SU-DHL-6 (cell line): Measurements from ENCODE around the gene TLR2.

ENCODE experiments used
- H2AFZ ChIP-seq: fragments of 200-600 bp; sonication (generic); 2 replicates; pipeline ENCODE4 v1.6.1; 2014; ENCODE audit warnings: low read depth, mild to moderate bottlenecking, moderate library complexity, mixed read lengths, antibody characterized with exemption, low read length; ENCODE audit not compliant: severe bottlenecking
- H3F3A ChIP-seq: fragments of 200-600 bp; shearing (Covaris generic); 2 replicates; pipeline ENCODE4 v1.6.0; 2016; ENCODE audit warnings: antibody characterized with exemption, mild to moderate bottlenecking; ENCODE audit not compliant: insufficient read depth
- H3K27ac ChIP-seq: fragments of 200-600 bp; sonication (generic); 2 replicates; pipeline ENCODE4 v1.5.1; 2016; ENCODE audit warnings: low read depth, mild to moderate bottlenecking, low read length, moderate library complexity, mixed read lengths
- H3K27me3 ChIP-seq: fragments of 200-600 bp; sonication (generic), shearing (Covaris generic); 2 replicates; pipeline ENCODE4 v1.6.0; 2014; ENCODE audit warnings: mild to moderate bottlenecking, low read length
- H3K36me3 ChIP-seq: fragments of 200-600 bp; sonication (generic); 2 replicates; pipeline ENCODE4 v1.6.1; 2014; ENCODE audit warnings: mild to moderate bottlenecking, low read length, mixed read lengths
- H3K4me2 ChIP-seq: fragments of 300-600, 200-600 bp; shearing (Covaris generic), sonication (generic); 2 replicates; pipeline ENCODE4 v1.6.0; 2014; ENCODE audit warnings: low read length, low read depth, mild to moderate bottlenecking; ENCODE audit not compliant: poor library complexity, severe bottlenecking
- H3K4me3 ChIP-seq: fragments of 200-600 bp; sonication (generic); 2 replicates; pipeline ENCODE4 v1.5.1; 2014; ENCODE audit warnings: antibody characterized with exemption, low read length, mild to moderate bottlenecking, mixed read lengths; ENCODE audit not compliant: insufficient read depth, poor library complexity, severe bottlenecking
- H3K79me2 ChIP-seq: fragments of 200-600 bp; sonication (generic); 2 replicates; pipeline ENCODE4 v1.6.1; 2014; ENCODE audit warnings: mild to moderate bottlenecking, low read length, moderate library complexity; ENCODE audit not compliant: insufficient read depth
- H3K9ac ChIP-seq: fragments of 200-600 bp; sonication (generic); 2 replicates; pipeline ENCODE4 v1.7.0; 2014; ENCODE audit warnings: mild to moderate bottlenecking, low read length
- H3K9me2 ChIP-seq: fragments of 200-600 bp; sonication (generic); replicated peaks from 2 replicates; pipeline ENCODE4 v1.6.1; 2014; ENCODE audit warnings: low read length; ENCODE audit not compliant: insufficient read depth
- H3K9me3 ChIP-seq: fragments of 200-600 bp; sonication (generic); 2 replicates; pipeline ENCODE4 v1.6.1; 2014; ENCODE audit warnings: low read length, mixed read lengths; ENCODE audit not compliant: insufficient read depth
- H4K20me1 ChIP-seq: fragments of 200-600 bp; sonication (generic); 2 replicates; pipeline ENCODE4 v1.6.1; 2014; ENCODE audit warnings: low read depth, mild to moderate bottlenecking, antibody characterized with exemption, low read length, moderate library complexity, mixed read lengths
- EZH2phosphoT487 ChIP-seq: fragments of 200-600 bp; sonication (generic), shearing (Covaris generic); conservative IDR thresholded peaks from 2 replicates; pipeline ENCODE4 v1.6.1; 2018; ENCODE audit warnings: mild to moderate bottlenecking, antibody characterized with exemption, low read length, moderate library complexity, mixed read lengths
- TF ChIP-seq, protein P1 (sequence below): fragments of 200-600 bp; sonication (generic); IDR thresholded peaks from one replicate; pipeline ENCODE4 v1.5.1; 2017; ENCODE audit warnings: antibody characterized with exemption, mild to moderate bottlenecking, low read length, moderate library complexity; ENCODE audit not compliant: insufficient read depth, poor library complexity, severe bottlenecking

Gene TLR2, protein sequence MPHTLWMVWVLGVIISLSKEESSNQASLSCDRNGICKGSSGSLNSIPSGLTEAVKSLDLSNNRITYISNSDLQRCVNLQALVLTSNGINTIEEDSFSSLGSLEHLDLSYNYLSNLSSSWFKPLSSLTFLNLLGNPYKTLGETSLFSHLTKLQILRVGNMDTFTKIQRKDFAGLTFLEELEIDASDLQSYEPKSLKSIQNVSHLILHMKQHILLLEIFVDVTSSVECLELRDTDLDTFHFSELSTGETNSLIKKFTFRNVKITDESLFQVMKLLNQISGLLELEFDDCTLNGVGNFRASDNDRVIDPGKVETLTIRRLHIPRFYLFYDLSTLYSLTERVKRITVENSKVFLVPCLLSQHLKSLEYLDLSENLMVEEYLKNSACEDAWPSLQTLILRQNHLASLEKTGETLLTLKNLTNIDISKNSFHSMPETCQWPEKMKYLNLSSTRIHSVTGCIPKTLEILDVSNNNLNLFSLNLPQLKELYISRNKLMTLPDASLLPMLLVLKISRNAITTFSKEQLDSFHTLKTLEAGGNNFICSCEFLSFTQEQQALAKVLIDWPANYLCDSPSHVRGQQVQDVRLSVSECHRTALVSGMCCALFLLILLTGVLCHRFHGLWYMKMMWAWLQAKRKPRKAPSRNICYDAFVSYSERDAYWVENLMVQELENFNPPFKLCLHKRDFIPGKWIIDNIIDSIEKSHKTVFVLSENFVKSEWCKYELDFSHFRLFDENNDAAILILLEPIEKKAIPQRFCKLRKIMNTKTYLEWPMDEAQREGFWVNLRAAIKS

DNA sequence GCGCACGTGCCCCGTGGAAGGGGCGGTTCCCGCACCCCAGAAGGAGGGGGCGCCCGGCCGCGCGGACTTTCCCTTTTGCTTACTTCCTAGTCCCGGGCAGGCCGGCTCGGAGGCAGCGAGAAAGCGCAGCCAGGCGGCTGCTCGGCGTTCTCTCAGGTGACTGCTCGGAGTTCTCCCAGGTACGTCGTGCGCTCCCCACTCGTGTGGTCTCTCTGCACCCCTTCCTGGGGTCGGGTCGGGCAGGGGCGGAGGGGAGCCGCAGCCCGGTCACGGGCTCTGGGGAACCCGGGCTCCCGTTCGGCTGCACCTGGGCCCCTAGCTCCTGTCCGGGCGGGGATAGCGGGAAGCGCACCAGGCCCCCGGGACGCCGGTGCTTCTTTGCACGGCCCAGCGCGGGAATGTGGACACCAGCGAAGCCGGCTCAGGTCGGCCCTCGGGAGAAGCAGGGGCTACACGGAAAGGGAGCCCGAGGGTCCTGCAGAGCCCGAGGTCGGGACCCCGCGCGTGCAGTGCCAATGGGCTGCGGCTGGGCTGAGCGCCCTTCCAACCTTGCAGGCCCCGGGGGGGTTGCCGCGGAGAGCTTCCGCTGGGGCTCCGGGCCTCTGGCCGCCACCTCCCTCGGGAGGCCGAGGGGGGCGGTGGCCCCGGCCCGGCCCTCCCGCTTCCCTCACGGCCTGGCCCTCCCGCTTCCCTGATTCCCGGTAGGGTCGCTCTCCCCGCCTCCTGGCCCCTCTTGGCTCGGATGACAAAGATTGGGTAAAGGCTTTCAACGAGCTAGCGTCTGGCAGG, at the start of gene TLR2:
TSS of gene TLR2 (plus strand) at position 99 of the 789 bp plus-strand sequence. CDS start 18,628 bp downstream, outside the sequence.
- H2AFZ ChIP-seq = no peak within 1 kb of the TSS
- peaks cover 19% of the 10 kb centered on the region; the same call in 1 of the 2 replicates for H3K9me3 ChIP-seq
- H3K9me2 ChIP-seq = no peaks in the 10 kb centered on the region
- no peaks in the 10 kb centered on the region for H4K20me1 ChIP-seq
- no peak within 1 kb of the TSS for H3K4me3 ChIP-seq
- no peaks in the 10 kb centered on the region for H3K27me3 ChIP-seq
- no peaks in the 10 kb centered on the region for H3K36me3 ChIP-seq
- H3K27ac ChIP-seq = no peak within 1 kb of the TSS
- no peak for TF ChIP-seq EZH2phosphoT487
- TF ChIP-seq, protein P1, sequence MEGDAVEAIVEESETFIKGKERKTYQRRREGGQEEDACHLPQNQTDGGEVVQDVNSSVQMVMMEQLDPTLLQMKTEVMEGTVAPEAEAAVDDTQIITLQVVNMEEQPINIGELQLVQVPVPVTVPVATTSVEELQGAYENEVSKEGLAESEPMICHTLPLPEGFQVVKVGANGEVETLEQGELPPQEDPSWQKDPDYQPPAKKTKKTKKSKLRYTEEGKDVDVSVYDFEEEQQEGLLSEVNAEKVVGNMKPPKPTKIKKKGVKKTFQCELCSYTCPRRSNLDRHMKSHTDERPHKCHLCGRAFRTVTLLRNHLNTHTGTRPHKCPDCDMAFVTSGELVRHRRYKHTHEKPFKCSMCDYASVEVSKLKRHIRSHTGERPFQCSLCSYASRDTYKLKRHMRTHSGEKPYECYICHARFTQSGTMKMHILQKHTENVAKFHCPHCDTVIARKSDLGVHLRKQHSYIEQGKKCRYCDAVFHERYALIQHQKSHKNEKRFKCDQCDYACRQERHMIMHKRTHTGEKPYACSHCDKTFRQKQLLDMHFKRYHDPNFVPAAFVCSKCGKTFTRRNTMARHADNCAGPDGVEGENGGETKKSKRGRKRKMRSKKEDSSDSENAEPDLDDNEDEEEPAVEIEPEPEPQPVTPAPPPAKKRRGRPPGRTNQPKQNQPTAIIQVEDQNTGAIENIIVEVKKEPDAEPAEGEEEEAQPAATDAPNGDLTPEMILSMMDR = no peak
- H3K9ac ChIP-seq = no peak within 1 kb of the TSS
- no peaks in the 10 kb centered on the region for H3K79me2 ChIP-seq
- no peak within 1 kb of the TSS for H3K4me2 ChIP-seq
- H3F3A ChIP-seq = no peaks in the 10 kb centered on the region

DNA sequence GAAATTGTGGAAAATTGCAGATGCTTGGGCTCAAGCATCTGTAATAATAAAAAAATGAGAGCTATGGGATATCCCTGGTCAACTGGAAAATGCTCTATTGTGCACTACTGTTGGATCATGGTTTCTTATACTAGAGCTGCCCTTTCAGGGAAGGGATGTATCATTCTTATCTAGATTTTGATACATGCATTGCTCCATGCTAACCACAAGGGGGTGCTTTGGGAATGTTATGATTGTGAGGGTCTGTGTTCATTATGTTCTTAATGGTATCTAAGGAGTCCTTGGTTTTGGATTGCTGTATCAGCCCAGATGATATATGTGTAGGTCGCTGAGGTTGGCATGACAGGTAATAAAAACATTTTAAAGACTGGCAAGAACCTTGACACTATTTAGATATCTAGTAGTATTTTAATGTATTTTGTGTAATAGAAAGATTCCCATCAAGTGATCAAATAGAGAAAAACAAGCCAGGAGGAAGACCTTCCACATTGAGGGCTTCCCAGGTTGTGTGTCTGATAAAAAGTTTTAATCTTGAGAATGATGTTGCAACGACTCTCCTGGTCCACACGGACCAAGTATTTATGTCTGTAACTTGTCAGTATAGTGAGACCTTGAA, 49.2 kb upstream of the TLR2 start:
- no peak overlapping the region for H3K9ac ChIP-seq

DNA sequence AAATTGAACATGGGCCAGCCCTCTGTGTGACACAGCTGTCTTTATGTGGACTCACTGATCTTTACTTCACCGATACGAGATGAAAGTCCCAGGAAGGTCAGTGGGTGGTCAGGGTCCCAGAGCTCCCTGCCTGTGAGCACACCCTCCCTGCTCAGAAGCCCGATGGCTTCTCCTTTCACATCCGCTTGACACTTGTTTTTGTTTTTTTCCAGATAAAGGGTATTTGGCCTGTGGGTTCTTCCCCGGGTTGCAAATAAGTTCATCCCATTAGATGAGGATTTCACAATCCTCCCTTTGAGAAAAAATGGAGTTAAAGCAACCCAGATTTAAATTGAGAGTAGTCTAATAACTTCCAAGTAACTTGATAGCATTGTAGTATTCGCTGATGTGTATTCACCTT, 48.2 kb upstream of the TLR2 start:
- Histone ChIP-seq H3K9me3 (no peaks in the 10 kb centered on the region), H3K4me2 (no peak overlapping the region), H2AFZ (no peak overlapping the region), H4K20me1 (0 out of 2 replicates have a peak, but pooled peaks cover 3% of the 10 kb centered on the region), H3K27ac (no peak overlapping the region), H3F3A (peaks cover 59% of the 10 kb centered on the region), H3K79me2 (no peaks in the 10 kb centered on the region), H3K4me3 (no peak overlapping the region), H3K9ac (no peak overlapping the region), H3K27me3 (no peaks in the 10 kb centered on the region), H3K36me3 (peaks cover 40% of the 10 kb centered on the region), H3K9me2 (no peaks in the 10 kb centered on the region)
- TF ChIP-seq EZH2phosphoT487 = no peak
- TF ChIP-seq, protein P1 = no peak

More for the DNA sequence above, 49.2 kb upstream of the TLR2 start:
- Histone ChIP-seq H4K20me1 (0 out of 2 replicates have a peak, but pooled peaks cover 3% of the 10 kb centered on the region), H3K4me2 (no peak overlapping the region), H3K9me2 (no peaks in the 10 kb centered on the region), H3K27me3 (no peaks in the 10 kb centered on the region), H3F3A (peaks cover 55% of the 10 kb centered on the region), H3K36me3 (peaks cover 43% of the 10 kb centered on the region), H3K27ac (no peak overlapping the region), H3K4me3 (no peak overlapping the region), H3K79me2 (no peaks in the 10 kb centered on the region), H3K9me3 (no peaks in the 10 kb centered on the region), H2AFZ (no peak overlapping the region)
- TF ChIP-seq, protein P1 = peak; percentile 43
- no peak for TF ChIP-seq EZH2phosphoT487
